Activated CD4-positive, alpha-beta memory T cell treated with anti-CD3 and anti-CD28 coated beads for 36 hours (primary cell): ENCODE data around the gene GZMM. TPM values are rescaled to one million over a fixed set of nuclear protein-coding genes. Genes with fewer than 3 reads are reported as not detected.
A peak's percentile ranks its signal among the peaks of the same experiment; 100 is the strongest.

Source experiments
- CTCF ChIA-PET: fragments of 350-600 bp; sonication (Branson Sonifier 250); formaldehyde crosslinking; loops from one replicate; lab custom pipeline; 2021; ENCODE audit warnings: antibody characterized with exemption, inconsistent platforms; lab: Charles Lee
- POLR2A ChIA-PET: fragments of 350-600 bp; sonication (Branson Sonifier 250); formaldehyde crosslinking; loops from one replicate; lab custom pipeline; 2021; ENCODE audit warnings: antibody characterized with exemption; lab: Charles Lee
- DNase-seq: peaks from one replicate; pipeline ENCODE4 v3.0.0-alpha.2; 2020
- H3K27ac Mint-ChIP-seq: one replicate; pipeline ENCODE4 v1.8.0; 2021; ENCODE audit warnings: mixed read lengths
- H3K27me3 Mint-ChIP-seq: one replicate; pipeline ENCODE4 v1.8.0; 2021; ENCODE audit warnings: mixed read lengths
- H3K36me3 Mint-ChIP-seq: one replicate; pipeline ENCODE4 v1.8.0; 2021; ENCODE audit warnings: mixed read lengths
- H3K4me1 Mint-ChIP-seq: one replicate; pipeline ENCODE4 v1.8.0; 2021; ENCODE audit warnings: low read depth, mixed read lengths
- H3K4me3 Mint-ChIP-seq: one replicate; pipeline ENCODE4 v1.8.0; 2021; ENCODE audit warnings: mild to moderate bottlenecking, mixed read lengths
- H3K9me3 Mint-ChIP-seq: one replicate; pipeline ENCODE4 v1.8.0; 2021; ENCODE audit warnings: mixed read lengths
- intact Hi-C: fragments of 100-400 bp; cut with micrococcal nuclease; formaldehyde crosslinking; loops from one replicate; pipeline ENCODE4 v1.15.1; 2023
- total RNA-seq, 2 experiments: library from RNA; stranded (reverse); gene quantifications; one replicate each; pipeline ENCODE4 v1.2.3, GENCODE V29; 2021

GZMM gene
- total RNA-seq, 2 experiments from 2014 or later, result 27.2 to 27.4 TPM

DNA sequence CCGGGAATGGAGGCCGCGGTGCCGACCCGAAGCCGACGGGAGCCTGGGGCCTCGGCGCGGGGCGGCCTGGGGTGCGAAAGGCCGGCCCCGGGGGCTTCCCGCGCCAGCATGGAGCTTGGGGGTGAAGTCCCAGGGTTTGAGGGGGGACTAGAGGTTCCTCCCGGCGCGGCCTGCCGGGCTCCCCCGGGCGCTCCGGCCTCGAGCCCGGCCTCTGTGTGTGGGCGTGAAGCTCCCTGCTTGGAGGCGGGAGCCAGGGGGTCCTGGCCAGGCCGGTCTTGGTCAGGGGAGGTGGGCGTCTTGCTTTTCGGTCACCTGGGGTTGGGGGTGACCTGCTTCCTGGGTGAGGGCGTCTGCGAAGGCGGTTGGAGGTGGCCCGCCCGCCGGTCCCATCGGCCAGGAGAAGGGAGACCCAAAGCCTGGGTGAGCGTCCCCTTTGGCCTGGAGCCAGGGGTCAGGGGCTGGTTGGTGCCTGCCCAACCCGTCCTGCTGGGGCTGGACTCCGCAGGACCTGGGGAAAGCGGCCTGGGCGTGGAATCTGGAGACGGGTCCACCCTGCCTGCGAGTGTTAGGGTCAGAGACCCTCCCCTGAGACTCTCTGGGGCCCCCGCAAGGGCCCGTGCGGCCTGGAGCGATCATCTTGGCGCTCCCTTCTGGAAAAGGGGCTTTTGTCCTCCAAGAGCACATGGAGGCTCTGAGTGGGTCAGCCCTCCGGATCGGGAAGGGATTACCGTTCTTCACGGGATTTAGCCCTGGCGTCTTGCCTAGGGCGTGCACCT lies 29.1 kb downstream of the GZMM start:
- intact Hi-C loops, result loop anchor here (1.0 to 2.0 kb wide), 6 partner anchors 38 to 224 kb away; partner anchors contain the start of genes CDC34, PTBP1 and TPGS1

GRCh38 chr19:573519-573825 lies 29.6 kb downstream of the GZMM start:
- no peaks in the 10 kb centered on the region for H3K9me3 Mint-ChIP-seq
- no peaks in the 10 kb centered on the region for H3K27me3 Mint-ChIP-seq
- DNase-seq, result no peak
- H3K4me1 Mint-ChIP-seq, result peaks cover 36% of the 10 kb centered on the region
- intact Hi-C loops, result loop anchor here (2.0 kb wide), 4 partner anchors 37 to 87 kb away; partner anchors contain the start of genes CDC34 and TPGS1
- ChIA-PET POLR2A (no interaction called here), CTCF (no interaction called here)
- H3K27ac Mint-ChIP-seq, result no peak overlapping the region
- H3K4me3 Mint-ChIP-seq, result peak overlapping the region; percentile 77
- peaks cover 4% of the 10 kb centered on the region for H3K36me3 Mint-ChIP-seq

More for the DNA sequence above, 29.1 kb downstream of the GZMM start:
- Mint-ChIP-seq H3K4me3 (peak overlapping the region; percentile 84), H3K9me3 (no peaks in the 10 kb centered on the region), H3K27me3 (no peaks in the 10 kb centered on the region), H3K4me1 (peaks cover 36% of the 10 kb centered on the region), H3K27ac (peak overlapping the region; percentile 76), H3K36me3 (peaks cover 4% of the 10 kb centered on the region)
- peak; percentile 34 for DNase-seq
- ChIA-PET POLR2A (interaction anchor here (0.6 to 1.1 kb wide), 4 partner anchors 25 to 84 kb away, joined by 3 read pairs; no protein-coding TSS in a partner anchor), CTCF (interaction anchor here (0.6 to 1.7 kb wide), 2 partner anchors 13 to 62 kb away, joined by 3 to 8 read pairs; no protein-coding TSS in a partner anchor)

- peaks cover 34% of the 10 kb centered on the region for H3K4me1 Mint-ChIP-seq
- no peak overlapping the region for H3K27ac Mint-ChIP-seq
- no peak for DNase-seq
- no peaks in the 10 kb centered on the region for H3K27me3 Mint-ChIP-seq
- H3K9me3 Mint-ChIP-seq, result no peaks in the 10 kb centered on the region
- H3K36me3 Mint-ChIP-seq, result peaks cover 2% of the 10 kb centered on the region
- intact Hi-C loops, result no loop called here
- POLR2A ChIA-PET, result interaction anchor here (1.1 kb wide), 1 partner anchor 43 kb away, joined by 3 read pairs; no protein-coding TSS in a partner anchor
- peak overlapping the region; percentile 37 for H3K4me3 Mint-ChIP-seq
- CTCF ChIA-PET, result interaction anchor here (1.1 to 3.1 kb wide), 3 partner anchors 9 to 64 kb away, joined by 3 to 18 read pairs (median 3); no protein-coding TSS in a partner anchor
These were observed 31.0 kb downstream of the GZMM start for GRCh38 chr19:574658-575526.

DNA sequence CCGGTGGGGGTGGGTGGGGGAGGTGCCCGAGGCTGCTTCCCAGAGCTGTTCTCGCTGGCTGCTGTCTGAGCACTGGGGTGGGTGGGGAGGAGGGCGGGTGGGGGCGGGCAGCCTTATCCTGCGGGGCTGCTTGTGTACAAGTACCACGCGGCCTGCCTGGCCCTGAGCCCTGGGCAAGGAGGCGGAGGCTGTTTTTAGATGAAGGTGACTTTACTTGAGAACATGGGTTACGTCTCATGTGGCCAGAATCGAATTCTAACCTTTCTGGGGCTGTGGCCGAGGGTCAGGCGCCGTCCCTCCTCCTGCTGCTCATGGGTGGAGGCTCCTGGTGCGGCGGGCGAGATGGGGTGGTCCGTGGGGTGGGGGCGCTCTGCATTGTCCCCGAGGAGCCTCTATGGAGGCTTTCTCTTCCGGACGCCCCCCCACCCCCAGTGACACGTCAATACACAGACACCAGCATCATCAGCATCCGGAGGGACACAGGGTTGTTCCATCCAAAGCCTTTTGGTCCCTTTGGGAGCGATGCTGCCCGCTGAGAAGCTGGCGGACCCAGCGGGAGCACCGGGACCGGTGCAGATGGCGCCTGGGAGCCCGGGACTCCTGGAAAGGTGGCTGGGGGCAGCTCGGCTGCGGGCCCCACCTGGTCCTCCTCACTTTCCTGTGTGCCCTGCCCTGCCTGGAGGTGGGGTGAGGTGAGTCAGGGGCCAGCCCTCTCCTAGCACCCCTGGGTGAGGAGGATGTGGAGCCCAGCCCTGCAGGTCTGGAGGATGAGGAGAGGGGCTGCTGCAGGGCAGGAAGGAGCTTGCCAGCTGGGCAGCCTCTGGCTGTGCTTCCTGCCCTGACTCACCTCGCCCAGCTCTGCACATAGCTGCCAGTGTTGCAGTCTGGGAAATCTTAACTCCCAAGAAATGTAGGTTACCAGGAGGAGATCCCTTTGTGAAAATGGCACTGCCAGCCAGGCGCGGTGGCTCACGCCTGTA lies 32.0 kb downstream of the GZMM start:
- intact Hi-C loops, result no loop called here

GRCh38 chr19:576768-577438 lies 33.0 kb downstream of the GZMM start:
- Mint-ChIP-seq H3K4me1 (peaks cover 27% of the 10 kb centered on the region), H3K27me3 (no peaks in the 10 kb centered on the region), H3K4me3 (no peak overlapping the region), H3K27ac (no peak overlapping the region), H3K36me3 (no peaks in the 10 kb centered on the region), H3K9me3 (no peaks in the 10 kb centered on the region)
- POLR2A ChIA-PET, result interaction anchor here (0.6 kb wide), 1 partner anchor 54 kb away, joined by 4 read pairs; no protein-coding TSS in a partner anchor
- CTCF ChIA-PET, result interaction anchor here (1.2 to 3.1 kb wide), 4 partner anchors 7 to 66 kb away, joined by 3 to 18 read pairs (median 5); no protein-coding TSS in a partner anchor
- DNase-seq, result no peak
- intact Hi-C loops, result no loop called here

More for the DNA sequence above, 32.0 kb downstream of the GZMM start:
- Mint-ChIP-seq H3K36me3 (peaks cover 2% of the 10 kb centered on the region), H3K27ac (no peak overlapping the region), H3K4me1 (peaks cover 33% of the 10 kb centered on the region), H3K4me3 (no peak overlapping the region), H3K9me3 (no peaks in the 10 kb centered on the region), H3K27me3 (no peaks in the 10 kb centered on the region)
- POLR2A ChIA-PET, result interaction anchor here (1.1 kb wide), 1 partner anchor 44 kb away, joined by 3 read pairs; no protein-coding TSS in a partner anchor
- no peak for DNase-seq
- CTCF ChIA-PET, result interaction anchor here (1.3 to 3.1 kb wide), 3 partner anchors 8 to 65 kb away, joined by 4 to 18 read pairs (median 6); no protein-coding TSS in a partner anchor

DNA sequence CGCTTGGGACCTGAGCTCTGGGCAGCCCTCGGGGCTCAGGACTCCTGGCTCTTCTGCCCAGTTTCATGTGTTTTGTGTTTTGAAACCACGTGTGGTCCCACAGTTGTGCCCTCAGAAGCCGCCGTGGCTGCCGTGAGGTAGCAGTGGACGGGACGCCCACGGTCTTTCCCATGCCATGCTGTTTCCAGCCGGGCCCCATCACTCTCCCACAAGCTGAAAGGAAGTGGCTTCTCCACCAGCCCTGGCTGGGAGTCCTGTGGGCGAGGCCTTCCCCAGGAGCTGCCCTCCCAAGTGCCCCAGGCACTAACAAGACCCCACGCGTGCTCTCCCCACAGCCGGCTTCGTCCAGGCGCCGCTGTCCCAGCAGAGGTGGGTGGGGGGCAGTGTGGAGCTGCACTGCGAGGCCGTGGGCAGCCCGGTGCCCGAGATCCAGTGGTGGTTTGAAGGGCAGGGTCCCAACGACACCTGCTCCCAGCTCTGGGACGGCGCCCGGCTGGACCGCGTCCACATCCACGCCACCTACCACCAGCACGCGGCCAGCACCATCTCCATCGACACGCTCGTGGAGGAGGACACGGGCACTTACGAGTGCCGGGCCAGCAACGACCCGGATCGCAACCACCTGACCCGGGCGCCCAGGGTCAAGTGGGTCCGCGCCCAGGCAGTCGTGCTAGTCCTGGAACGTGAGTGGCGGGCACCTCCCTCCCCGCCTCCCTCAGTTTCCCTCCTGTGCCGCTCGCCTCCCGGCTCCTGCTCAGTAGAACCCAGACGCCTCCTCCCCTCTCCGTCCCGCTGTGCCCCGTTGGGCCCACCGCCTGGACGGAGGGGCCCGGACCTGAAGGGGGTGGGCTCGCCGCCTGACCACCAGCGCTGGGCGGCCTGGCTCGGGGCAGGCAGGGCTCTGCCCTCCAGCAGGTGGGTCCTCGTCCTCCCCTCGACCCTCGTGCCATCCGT lies 33.9 kb downstream of the GZMM start:
- DNase-seq, result no peak
- POLR2A ChIA-PET, result no interaction called here
- no peak overlapping the region for H3K4me3 Mint-ChIP-seq
- CTCF ChIA-PET, result interaction anchor here (1.2 to 1.6 kb wide), 3 partner anchors 10 to 67 kb away, joined by 3 to 6 read pairs (median 4); no protein-coding TSS in a partner anchor
- no peaks in the 10 kb centered on the region for H3K36me3 Mint-ChIP-seq
- intact Hi-C loops, result no loop called here
- H3K9me3 Mint-ChIP-seq, result no peaks in the 10 kb centered on the region
- peaks cover 26% of the 10 kb centered on the region for H3K4me1 Mint-ChIP-seq
- no peak overlapping the region for H3K27ac Mint-ChIP-seq
- H3K27me3 Mint-ChIP-seq, result no peaks in the 10 kb centered on the region

DNA sequence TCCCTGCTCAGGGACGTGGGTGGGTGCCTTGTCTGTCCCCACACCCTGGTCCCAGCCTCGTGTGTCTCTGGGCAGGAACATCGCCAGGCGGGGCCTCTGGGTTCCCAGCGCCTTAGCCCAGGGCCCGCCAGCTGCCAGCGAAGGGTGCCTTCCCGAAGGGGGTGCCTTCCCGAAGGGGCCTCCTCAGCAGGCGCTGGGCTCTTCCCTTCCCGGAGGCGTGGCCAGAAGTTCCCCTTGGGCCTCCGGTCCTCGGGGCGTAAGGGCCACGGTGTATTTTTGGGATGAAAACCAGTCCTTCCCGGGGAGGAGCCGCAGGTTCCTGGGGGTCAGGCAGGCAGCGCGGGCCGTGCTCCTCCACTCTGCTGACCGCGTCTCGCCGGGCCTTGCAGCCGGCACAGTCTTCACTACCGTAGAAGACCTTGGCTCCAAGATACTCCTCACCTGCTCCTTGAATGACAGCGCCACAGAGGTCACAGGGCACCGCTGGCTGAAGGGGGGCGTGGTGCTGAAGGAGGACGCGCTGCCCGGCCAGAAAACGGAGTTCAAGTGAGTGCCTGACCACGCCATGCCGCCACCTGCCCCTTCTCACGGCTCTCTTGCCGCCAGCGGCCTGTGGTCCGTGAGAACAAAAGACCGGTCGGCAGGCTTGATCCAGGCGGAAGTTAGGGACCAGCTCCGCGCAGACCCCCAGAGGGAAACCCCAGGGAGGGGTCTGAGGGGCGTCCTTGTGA lies 35.4 kb downstream of the GZMM start:
- peaks cover 19% of the 10 kb centered on the region for H3K4me1 Mint-ChIP-seq
- no peak overlapping the region for H3K27ac Mint-ChIP-seq

GRCh38 chr19:579842-580155 lies 35.9 kb downstream of the GZMM start:
- Mint-ChIP-seq H3K9me3 (no peaks in the 10 kb centered on the region), H3K27me3 (no peaks in the 10 kb centered on the region), H3K4me3 (no peak overlapping the region), H3K36me3 (peaks cover 3% of the 10 kb centered on the region), H3K27ac (no peak overlapping the region), H3K4me1 (peaks cover 14% of the 10 kb centered on the region)
- intact Hi-C loops, result loop anchor here (10.0 kb wide), 1 partner anchor 55 kb away; the partner anchor contains the start of genes FGF22 and POLRMT
- ChIA-PET POLR2A (no interaction called here), CTCF (no interaction called here)
- no peak for DNase-seq

More for the DNA sequence above, 35.4 kb downstream of the GZMM start:
- no peaks in the 10 kb centered on the region for H3K27me3 Mint-ChIP-seq
- H3K4me3 Mint-ChIP-seq, result no peak overlapping the region
- intact Hi-C loops, result no loop called here
- no peak for DNase-seq
- H3K9me3 Mint-ChIP-seq, result no peaks in the 10 kb centered on the region
- ChIA-PET POLR2A (no interaction called here), CTCF (no interaction called here)
- H3K36me3 Mint-ChIP-seq, result peaks cover 3% of the 10 kb centered on the region

GRCh38 chr19:580274-580835 lies 36.5 kb downstream of the GZMM start:
- Mint-ChIP-seq H3K4me1 (peaks cover 9% of the 10 kb centered on the region), H3K4me3 (no peak overlapping the region), H3K27ac (no peak overlapping the region), H3K9me3 (no peaks in the 10 kb centered on the region), H3K27me3 (no peaks in the 10 kb centered on the region), H3K36me3 (peaks cover 3% of the 10 kb centered on the region)
- POLR2A ChIA-PET, result no interaction called here
- CTCF ChIA-PET, result no interaction called here
- DNase-seq, result no peak
- intact Hi-C loops, result loop anchor here (10.0 kb wide), 1 partner anchor 54 kb away; the partner anchor contains the start of genes FGF22 and POLRMT
